ENCODE results near the gene TRAPPC1.

Gene TRAPPC1

GRCh38 chr17:7972131-7972785, 40.5 kb upstream of the TRAPPC1 start:
- H3K4me3 ChIP-seq (ENCODE audit: severe bottlenecking): no peak overlapping the region
- no peaks in the 10 kb centered on the region for H3K36me3 ChIP-seq (ENCODE audit: low read depth)
- no peak overlapping the region for H3K27ac ChIP-seq (ENCODE audit: poor library complexity, severe bottlenecking)
- H3K9me3 ChIP-seq (ENCODE audit: severe bottlenecking): peaks cover 3% of the 10 kb centered on the region
- TF ChIP-seq CTCF (IDR thresholded peaks at IDR 0.05; ENCODE audit: poor library complexity, severe bottlenecking): peak; percentile 36
- ATAC-seq (ENCODE audit: low read depth) (no peak), DNase-seq (ENCODE audit: low spot score) (no peak)
- H3K27me3 ChIP-seq (ENCODE audit: insufficient read depth, poor library complexity, severe bottlenecking): no peaks in the 10 kb centered on the region
- H3K4me1 ChIP-seq (ENCODE audit: insufficient read depth, poor library complexity, severe bottlenecking): no peaks in the 10 kb centered on the region

- TF ChIP-seq CTCF (IDR thresholded peaks at IDR 0.05; ENCODE audit: poor library complexity, severe bottlenecking): no peak
- no peaks in the 10 kb centered on the region for H3K27me3 ChIP-seq (ENCODE audit: insufficient read depth, poor library complexity, severe bottlenecking)
- no peaks in the 10 kb centered on the region for H3K4me1 ChIP-seq (ENCODE audit: insufficient read depth, poor library complexity, severe bottlenecking)
- ATAC-seq (ENCODE audit: low read depth): no peak
- no peak for DNase-seq (ENCODE audit: low spot score)
- H3K9me3 ChIP-seq (ENCODE audit: severe bottlenecking): peaks cover 3% of the 10 kb centered on the region
- H3K4me3 ChIP-seq (ENCODE audit: severe bottlenecking): no peak overlapping the region
- no peaks in the 10 kb centered on the region for H3K36me3 ChIP-seq (ENCODE audit: low read depth)
- H3K27ac ChIP-seq (ENCODE audit: poor library complexity, severe bottlenecking): no peak overlapping the region
These were observed 39.9 kb upstream of the TRAPPC1 start for GRCh38 chr17:7971651-7972050.

GRCh38 chr17:7969433-7969832, 37.7 kb upstream of the TRAPPC1 start:
- no peak overlapping the region for H3K27ac ChIP-seq (ENCODE audit: poor library complexity, severe bottlenecking)
- no peak for DNase-seq (ENCODE audit: low spot score)
- no peak for TF ChIP-seq CTCF (IDR thresholded peaks at IDR 0.05; ENCODE audit: poor library complexity, severe bottlenecking)

GRCh38 chr17:7967751-7968150, 36.0 kb upstream of the TRAPPC1 start:
- H3K36me3 ChIP-seq (ENCODE audit: low read depth): no peaks in the 10 kb centered on the region
- no peak overlapping the region for H3K4me3 ChIP-seq (ENCODE audit: severe bottlenecking)
- no peaks in the 10 kb centered on the region for H3K9me3 ChIP-seq (ENCODE audit: severe bottlenecking)
- no peak for TF ChIP-seq CTCF (IDR thresholded peaks at IDR 0.05; ENCODE audit: poor library complexity, severe bottlenecking)
- no peaks in the 10 kb centered on the region for H3K4me1 ChIP-seq (ENCODE audit: insufficient read depth, poor library complexity, severe bottlenecking)
- H3K27me3 ChIP-seq (ENCODE audit: insufficient read depth, poor library complexity, severe bottlenecking): no peaks in the 10 kb centered on the region
- DNase-seq (ENCODE audit: low spot score) (no peak), ATAC-seq (ENCODE audit: low read depth) (no peak)
- no peak overlapping the region for H3K27ac ChIP-seq (ENCODE audit: poor library complexity, severe bottlenecking)

More at GRCh38 chr17:7969433-7969832, 37.7 kb upstream of the TRAPPC1 start:
- no peaks in the 10 kb centered on the region for H3K36me3 ChIP-seq (ENCODE audit: low read depth)
- no peak overlapping the region for H3K4me3 ChIP-seq (ENCODE audit: severe bottlenecking)
- H3K27me3 ChIP-seq (ENCODE audit: insufficient read depth, poor library complexity, severe bottlenecking): no peaks in the 10 kb centered on the region
- H3K9me3 ChIP-seq (ENCODE audit: severe bottlenecking): no peaks in the 10 kb centered on the region
- H3K4me1 ChIP-seq (ENCODE audit: insufficient read depth, poor library complexity, severe bottlenecking): no peaks in the 10 kb centered on the region
- no peak for ATAC-seq (ENCODE audit: low read depth)

- DNase-seq (ENCODE audit: low spot score) (no peak), ATAC-seq (ENCODE audit: low read depth) (no peak)
- no peaks in the 10 kb centered on the region for H3K4me1 ChIP-seq (ENCODE audit: insufficient read depth, poor library complexity, severe bottlenecking)
- no peak for TF ChIP-seq CTCF (IDR thresholded peaks at IDR 0.05; ENCODE audit: poor library complexity, severe bottlenecking)
- H3K36me3 ChIP-seq (ENCODE audit: low read depth): no peaks in the 10 kb centered on the region
- no peaks in the 10 kb centered on the region for H3K27me3 ChIP-seq (ENCODE audit: insufficient read depth, poor library complexity, severe bottlenecking)
- no peak overlapping the region for H3K4me3 ChIP-seq (ENCODE audit: severe bottlenecking)
- no peak overlapping the region for H3K27ac ChIP-seq (ENCODE audit: poor library complexity, severe bottlenecking)
- H3K9me3 ChIP-seq (ENCODE audit: severe bottlenecking): no peaks in the 10 kb centered on the region
These were observed 29.7 kb upstream of the TRAPPC1 start for GRCh38 chr17:7961421-7961820.

All from RWPE2 (cell line).